ENCODE measurements around the gene CEP131.

Gene CEP131

GRCh38 chr17:81223762-81224130 is 981 bp upstream of the CEP131 start:
- no peak for DNase-seq (ENCODE audit: low read depth)

- DNase-seq (ENCODE audit: low read depth) = no peak
Measured at GRCh38 chr17:81222620-81222905, 202 bp downstream of the CEP131 start.

- no peak for DNase-seq (ENCODE audit: low read depth)
Measured at GRCh38 chr17:81221842-81222619, 734 bp downstream of the CEP131 start.

- no peak for DNase-seq (ENCODE audit: low read depth)
Measured at GRCh38 chr17:81221371-81221841, 1.4 kb downstream of the CEP131 start.

- no peak for DNase-seq (ENCODE audit: low read depth)
Measured at GRCh38 chr17:81219476-81220180, 3.1 kb downstream of the CEP131 start.

- no peak for DNase-seq (ENCODE audit: low read depth)
Measured at GRCh38 chr17:81218991-81219390, 3.8 kb downstream of the CEP131 start.

GRCh38 chr17:81218459-81218858 is 4.3 kb downstream of the CEP131 start:
- no peak for DNase-seq (ENCODE audit: low read depth)

GRCh38 chr17:81217491-81217890 is 5.3 kb downstream of the CEP131 start:
- no peak for DNase-seq (ENCODE audit: low read depth)

GRCh38 chr17:81213978-81214377 is 8.8 kb downstream of the CEP131 start:
- no peak for DNase-seq (ENCODE audit: low read depth)

GRCh38 chr17:81212365-81212764 is 10.4 kb downstream of the CEP131 start:
- no peak for DNase-seq (ENCODE audit: low read depth)

GRCh38 chr17:81210868-81211267 is 11.9 kb downstream of the CEP131 start:
- no peak for DNase-seq (ENCODE audit: low read depth)

GRCh38 chr17:81210466-81210865 is 12.3 kb downstream of the CEP131 start:
- no peak for DNase-seq (ENCODE audit: low read depth)

GRCh38 chr17:81209141-81209540 is 13.6 kb downstream of the CEP131 start:
- no peak for DNase-seq (ENCODE audit: low read depth)

- no peak for DNase-seq (ENCODE audit: low read depth)
Measured at GRCh38 chr17:81208651-81209050, 14.1 kb downstream of the CEP131 start.

- no peak for DNase-seq (ENCODE audit: low read depth)
Measured at GRCh38 chr17:81207610-81208581, 14.9 kb downstream of the CEP131 start.

GRCh38 chr17:81206657-81207056 is 16.1 kb downstream of the CEP131 start:
- DNase-seq (ENCODE audit: low read depth) = no peak

GRCh38 chr17:81206166-81206565 is 16.6 kb downstream of the CEP131 start:
- no peak for DNase-seq (ENCODE audit: low read depth)

- no peak for DNase-seq (ENCODE audit: low read depth)
Measured at GRCh38 chr17:81204578-81204977, 18.2 kb downstream of the CEP131 start.

- no peak for DNase-seq (ENCODE audit: low read depth)
Measured at GRCh38 chr17:81203136-81203535, 19.6 kb downstream of the CEP131 start.

GRCh38 chr17:81202318-81202717 is 20.4 kb downstream of the CEP131 start:
- DNase-seq (ENCODE audit: low read depth) = no peak

- no peak for DNase-seq (ENCODE audit: low read depth)
Measured at GRCh38 chr17:81200695-81201580, 21.8 kb downstream of the CEP131 start.

- DNase-seq (ENCODE audit: low read depth) = no peak
Measured at GRCh38 chr17:81200201-81200600, 22.6 kb downstream of the CEP131 start.
